Cerebellar cortex (tissue), 1 donor: Measurements from ENCODE around the gene ARHGAP25.

Source experiments
- DNase-seq: peaks from one replicate; pipeline ENCODE4 v3.0.0-alpha.2; 2015; ENCODE audit warnings: low spot score

The ARHGAP25 gene

DNA sequence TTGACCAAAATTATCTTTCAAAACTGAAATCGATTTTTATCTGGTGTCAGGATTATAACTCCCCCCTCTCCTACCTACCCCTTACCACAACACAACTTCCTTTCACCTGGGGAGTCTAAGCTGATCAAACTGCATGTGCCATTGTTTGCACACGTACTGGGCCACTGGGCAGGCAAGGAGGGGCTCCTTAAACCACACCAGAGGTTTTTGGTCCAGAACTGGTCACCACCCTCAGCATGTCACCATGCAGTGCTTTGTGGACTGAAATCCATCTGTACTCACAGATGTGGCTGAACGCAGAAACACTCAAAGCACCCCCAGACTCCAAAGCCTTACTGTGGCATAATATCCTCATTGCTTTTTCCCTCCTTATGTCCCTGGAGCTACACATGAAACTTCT, 13.9 kb upstream of the ARHGAP25 start:
- no peak for DNase-seq

DNA sequence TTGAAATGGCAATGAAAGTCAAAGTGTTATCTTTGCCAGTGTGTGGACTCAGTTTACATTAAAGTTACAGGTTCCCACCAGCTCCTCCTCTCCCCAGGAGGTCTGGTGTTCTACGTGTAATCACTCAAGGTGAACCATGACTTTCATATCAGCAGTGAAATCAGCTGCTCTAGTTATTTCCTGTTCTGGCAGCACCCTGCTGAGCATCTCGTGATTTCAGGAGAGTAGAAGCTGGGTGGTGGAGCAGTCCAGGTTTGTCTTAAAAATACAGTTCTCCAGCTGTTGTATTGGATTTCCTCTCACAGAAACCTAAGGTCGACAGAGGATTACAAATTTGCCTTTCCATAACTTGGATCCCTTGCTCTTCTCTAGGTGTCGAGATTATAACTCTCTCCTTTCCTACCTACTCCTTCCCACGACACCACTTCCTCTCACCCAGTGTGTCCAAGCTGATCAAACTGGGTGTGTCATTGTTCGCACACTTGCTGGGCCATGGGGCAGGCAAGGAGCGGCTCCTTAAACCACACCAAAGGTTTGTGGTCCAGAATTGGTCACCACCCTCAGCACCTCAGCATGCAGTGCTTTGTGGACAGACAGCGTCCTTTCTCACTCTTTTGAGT, 13.0 kb upstream of the ARHGAP25 start:
- DNase-seq, result no peak

DNA sequence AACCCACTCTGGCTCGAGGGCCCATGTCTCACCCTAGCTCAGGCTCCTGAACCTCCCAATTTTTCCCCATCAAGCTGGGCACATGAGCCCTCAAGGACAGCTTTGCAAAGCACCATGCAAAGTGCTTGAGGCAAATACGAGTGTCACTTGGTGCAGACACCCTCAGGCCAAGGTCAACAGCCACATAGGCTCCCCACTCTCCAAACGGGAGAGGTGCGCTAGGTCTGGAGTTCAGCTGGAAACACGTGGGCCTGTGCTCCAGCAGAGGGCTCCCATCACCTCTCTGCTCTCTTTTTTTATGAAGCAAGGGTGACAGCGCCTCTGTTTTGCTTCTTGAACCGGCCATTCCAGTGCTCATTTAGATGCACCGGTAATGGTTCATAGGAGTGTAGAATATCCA, 11.9 kb upstream of the ARHGAP25 start:
- no peak for DNase-seq

DNA sequence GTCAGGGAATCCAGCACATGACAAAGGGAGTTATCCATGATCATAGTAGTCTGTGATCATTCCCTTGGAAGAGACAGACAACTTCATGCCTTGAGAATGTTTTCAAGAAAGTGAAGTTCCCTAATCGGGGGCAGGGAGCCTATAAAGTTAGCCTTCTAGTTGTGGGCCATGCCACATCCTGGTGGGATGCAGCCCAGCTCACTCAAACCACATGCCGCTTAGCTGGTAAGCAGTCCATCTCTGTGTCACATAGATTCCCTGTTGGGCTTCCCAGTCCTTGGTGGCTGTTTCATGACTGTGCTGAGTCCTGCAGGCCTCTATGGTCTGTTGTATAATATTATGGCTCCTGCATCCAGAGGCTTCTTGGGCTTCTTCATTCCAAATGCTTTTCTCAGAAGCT, 11.4 kb upstream of the ARHGAP25 start:
- no peak for DNase-seq

DNA sequence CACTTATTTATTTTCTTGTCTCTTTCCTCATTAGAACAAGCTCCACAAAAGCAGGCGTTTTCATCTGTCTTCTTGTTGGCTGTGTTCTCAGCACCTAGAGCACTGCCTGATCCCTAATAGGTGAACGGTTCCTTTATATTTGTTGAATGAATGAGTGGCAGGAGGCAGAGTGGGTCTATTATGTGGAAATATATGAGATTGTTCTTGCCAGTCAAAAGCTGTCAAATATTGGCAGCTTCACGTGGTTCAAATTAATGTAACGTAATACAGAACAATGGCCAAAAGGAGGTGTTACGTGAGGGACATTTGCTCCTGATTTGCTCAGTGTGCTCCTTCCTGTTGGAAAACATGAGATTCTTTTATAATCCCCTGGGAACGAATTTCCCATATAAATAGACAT, 8.5 kb upstream of the ARHGAP25 start:
- DNase-seq, result no peak

DNA sequence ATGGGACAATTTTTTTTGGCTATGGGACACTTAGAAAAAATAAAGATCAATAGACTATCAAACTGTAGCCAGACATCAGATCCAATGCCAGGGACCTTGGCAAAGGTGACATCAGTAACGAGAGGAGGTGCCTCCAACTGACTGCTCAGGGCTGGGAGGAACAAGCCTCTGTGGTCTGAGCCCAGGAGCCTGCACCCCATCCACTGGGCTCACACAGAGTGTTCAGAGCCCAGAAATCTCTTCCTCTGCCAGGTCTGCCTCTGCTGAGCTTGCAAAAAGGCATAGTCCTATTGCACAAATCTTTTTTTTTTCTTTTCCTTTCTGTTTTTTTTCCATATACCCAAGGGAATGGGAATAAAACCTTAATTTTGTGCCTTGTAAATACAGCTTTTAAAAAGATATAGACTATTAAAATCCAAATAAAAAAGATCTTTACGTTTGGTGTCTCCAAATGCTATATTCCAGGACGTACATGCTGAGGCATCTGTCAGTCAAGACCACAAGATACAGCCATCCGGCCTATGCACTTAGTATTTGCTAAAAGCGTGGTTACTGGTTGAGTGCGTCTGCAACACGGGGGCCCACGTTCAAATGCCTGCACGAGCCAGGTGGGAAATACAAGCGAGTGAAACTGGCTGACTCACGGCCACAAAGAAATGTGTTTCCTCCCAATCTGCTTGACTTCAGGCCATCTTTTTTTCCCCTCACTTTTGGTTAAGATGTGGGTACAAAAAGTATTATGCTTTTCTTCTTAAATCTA, 7.8 kb upstream of the ARHGAP25 start:
- DNase-seq, result no peak

DNA sequence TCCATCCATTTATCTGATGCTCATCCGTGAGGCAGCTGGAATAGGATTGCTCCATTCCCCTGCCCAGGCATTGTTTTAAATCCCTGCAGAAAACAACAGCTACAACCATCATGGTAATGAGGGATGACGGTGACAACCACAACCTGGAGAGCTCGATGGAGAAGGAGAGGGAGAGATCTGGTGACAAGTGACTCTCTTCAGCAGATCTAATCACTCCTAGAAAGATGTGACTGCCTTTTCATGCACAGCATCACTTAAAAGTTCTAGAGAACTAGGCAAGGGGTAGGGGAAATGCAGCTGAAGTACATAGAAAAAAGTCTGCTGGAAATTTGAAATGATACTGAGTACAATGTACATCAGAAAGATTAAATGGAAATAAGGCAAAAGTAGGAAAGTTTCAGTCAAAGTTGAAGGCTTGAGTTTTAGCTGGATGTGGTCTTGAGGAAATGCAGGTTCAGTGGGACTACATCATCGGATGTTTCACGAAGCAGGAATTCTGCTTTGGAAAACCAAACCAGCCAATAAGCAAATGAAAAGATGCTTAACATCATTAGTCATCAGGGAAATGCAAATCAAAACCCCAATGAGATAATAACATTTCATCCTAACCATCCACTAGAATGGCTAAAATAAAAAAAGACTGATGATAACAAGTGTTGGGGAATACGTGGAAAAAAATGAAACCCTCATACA, 6.8 kb upstream of the ARHGAP25 start:
- no peak for DNase-seq

DNA sequence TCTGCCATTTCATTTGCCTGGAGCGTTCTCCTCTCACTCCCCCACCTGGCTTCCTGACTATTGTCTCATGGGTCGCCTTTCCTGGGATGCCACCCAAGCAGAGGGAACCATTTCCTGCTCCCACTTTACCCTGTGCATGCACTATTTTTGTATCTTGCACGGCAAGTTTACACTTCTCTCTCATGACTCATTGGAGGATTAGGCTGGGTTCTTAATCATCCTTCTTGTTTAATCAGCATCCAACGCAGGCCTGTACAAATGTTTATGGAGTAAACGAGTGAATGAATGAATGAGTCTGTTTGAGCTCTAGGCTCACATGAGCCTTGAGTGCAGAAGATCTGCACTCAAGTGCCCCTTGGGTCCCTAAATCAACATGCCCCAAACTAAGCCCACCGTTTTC, 3.8 kb upstream of the ARHGAP25 start:
- no peak for DNase-seq

DNA sequence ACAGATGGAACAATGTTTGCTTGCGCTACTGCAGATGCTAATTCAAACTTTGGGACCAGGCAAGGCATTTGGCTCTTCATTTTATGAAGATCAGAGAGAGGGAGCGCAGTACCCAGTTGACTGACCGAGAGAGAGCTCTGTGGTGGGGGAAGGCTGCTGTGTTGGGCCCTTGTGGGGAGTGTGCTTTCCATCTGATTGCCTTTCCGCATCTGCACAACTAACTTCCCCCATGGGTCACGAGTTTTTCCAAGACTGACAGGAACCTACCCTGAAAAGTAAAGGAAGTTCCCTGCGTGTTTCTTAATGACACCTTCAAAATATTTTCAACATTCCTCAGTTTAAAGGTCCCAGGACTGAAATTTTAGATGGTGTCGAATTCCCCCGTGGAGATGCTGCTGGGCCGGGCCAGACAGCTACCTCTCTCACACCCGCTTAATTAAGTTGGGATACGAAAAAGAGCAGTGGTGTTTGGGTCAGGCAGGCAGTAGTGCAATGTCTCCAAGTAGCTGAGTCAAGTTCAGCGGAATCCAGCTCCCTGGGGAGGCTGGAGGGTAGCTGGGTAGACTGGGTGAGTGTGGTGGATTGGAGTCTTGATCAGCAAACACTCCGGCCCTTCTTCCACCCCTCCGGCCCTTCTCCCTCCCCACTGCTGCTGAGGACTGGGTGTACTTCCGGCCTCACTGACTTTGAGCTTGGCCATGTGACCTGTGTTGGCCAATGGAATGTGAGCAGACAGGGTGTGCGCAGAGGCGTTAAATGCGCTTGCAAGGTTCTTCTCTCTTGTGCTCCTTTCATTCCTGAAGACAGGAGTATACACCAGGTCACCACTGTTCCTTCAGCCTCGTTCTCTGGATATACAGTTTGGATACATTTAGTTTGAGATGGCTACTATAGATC, 2.3 kb upstream of the ARHGAP25 start:
- DNase-seq, result no peak

DNA sequence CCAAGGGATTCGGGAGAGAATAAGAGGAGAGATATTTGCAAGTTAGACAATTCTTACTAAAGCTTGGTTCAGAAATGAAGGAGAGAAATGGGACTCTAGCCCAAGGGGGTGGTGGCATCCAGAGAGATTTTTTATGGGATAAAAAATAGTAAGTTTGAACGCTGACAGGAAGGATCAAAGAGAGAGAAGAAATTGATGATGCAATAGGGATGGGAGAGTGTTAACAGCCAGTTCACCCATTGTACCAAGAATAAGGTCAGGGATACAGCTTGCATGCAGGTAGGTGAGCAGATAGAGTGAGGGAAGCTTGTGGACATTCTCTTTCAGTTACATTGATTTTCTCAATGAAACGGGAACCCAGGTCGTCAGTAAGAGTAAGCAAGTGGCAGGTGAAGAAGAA, 1.2 kb upstream of the ARHGAP25 start:
- no peak for DNase-seq

DNA sequence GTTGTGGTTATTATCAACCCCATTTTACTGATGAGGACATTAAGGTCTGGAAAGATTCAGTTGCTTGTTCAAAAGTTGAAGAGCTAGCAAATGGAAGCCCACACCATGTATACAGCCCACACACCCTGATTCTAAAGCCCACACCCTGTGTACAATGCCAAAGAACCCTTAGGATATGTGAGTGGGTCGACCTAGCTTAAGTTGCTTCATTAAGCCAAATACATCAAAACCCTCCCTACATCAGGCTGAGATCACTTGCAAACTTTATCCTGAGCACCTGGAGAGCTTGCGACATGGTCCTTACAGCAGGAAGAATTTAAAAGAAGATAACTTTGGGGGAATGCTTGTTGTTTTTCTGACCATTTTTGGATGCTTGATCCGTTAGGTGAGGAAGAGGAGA, 435 bp upstream of the ARHGAP25 start:
- DNase-seq, result no peak

DNA sequence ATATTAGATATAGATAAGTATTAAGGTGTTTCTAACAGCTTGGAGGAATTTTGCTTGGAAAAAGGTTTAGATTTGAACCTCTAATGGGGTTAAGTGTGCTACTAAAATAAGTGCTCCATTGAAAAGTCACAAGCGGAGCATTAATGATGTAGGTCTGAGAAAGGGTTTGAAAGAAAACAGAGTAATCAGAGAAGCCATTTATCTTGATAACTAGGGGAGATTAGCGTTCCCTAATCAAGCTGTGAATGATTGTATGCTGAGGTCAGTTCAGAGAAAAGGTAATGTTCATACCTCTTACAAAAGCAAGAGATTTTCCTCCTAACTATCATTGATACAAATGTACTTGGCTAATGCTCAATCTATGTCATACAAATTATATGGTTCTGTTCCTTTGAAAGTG, 1.5 kb downstream of the ARHGAP25 start:
- DNase-seq, result no peak

DNA sequence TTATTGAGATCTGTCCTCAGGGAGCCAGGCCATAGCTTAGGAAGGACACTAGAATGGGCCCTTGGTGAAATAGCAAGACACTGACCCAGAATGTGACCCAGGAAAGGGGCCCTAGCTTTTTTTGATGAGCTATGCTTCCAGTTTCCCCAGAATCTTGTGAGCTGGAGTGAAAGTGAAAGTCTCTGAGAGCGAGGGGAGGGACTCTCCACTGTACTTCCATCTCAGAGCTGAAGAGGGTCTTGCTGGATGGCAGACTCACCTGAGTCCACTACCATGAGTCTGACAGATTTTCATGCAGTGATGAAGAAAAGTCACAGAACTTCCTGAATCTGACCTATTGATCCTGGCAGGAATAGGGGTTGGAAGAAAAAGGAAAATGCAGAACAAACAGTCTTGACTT, 3.1 kb downstream of the ARHGAP25 start:
- no peak for DNase-seq

DNA sequence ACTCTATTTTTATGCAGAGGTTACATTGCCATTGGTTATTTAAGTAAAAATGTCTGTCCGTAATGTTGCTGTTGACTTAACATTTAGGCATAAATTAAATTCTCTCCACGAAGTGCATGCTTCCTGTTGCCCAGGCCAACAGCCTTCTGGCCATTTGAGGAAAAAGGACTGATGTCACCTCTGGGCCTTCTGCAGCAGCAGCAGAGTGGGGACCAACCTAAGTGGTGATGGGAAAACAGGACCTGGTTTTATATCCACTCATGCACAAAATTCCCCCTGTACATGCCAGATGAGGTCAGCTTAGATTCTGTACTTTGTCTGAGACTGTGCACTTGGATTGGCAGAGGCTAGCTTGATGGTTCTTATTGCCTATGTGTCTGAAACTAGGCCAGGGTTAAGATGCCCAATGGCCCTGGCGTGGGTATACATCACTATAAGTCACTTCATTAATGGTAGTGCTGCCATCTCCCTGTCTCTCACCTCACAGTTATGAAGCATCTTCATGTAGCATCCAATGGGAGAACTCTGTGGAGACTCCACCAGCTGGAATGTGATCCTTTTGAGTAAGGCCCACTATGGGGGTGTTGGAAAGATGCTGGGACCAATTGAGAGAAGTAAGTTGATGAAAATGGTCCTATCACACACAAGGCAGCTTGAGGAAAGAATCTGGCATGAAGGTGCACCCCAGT, 4.4 kb downstream of the ARHGAP25 start:
- no peak for DNase-seq

DNA sequence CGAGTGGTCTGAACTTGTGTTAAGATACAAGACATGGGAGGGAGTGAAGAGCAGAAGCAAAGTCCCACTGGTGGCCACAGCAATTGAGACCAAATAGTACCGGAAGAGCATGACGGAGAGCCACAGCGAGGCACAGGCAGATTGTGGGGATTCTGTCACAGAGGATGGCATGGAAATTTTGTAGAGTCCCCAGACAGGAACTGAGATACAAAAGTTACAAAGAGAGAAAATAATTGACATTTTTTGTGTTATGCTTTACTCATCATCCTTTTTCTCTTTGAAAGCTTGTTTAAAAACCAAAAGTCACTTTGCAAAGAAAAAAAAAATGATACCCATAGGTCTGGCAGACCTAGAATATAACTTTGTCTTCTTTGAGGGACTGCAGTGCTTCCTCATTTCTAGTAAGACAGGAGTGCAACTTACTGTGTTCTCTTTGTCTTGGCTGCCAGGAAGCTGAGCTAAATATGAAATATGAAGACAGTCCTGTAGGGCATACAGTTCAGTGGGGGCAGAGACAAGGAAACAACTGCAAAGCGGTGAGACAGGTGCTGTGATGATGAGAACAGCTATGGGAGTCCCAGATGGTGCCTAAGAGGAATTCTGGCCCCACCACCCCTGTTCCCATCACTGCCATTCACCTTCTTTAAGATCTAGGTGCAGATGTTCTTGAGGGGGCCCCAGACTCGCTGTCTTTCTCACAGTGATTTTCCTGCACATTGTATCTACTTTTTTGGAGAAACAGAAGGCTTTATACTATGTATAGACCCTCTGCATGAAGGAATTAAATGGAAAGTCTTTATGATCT, 5.2 kb downstream of the ARHGAP25 start:
- no peak for DNase-seq

DNA sequence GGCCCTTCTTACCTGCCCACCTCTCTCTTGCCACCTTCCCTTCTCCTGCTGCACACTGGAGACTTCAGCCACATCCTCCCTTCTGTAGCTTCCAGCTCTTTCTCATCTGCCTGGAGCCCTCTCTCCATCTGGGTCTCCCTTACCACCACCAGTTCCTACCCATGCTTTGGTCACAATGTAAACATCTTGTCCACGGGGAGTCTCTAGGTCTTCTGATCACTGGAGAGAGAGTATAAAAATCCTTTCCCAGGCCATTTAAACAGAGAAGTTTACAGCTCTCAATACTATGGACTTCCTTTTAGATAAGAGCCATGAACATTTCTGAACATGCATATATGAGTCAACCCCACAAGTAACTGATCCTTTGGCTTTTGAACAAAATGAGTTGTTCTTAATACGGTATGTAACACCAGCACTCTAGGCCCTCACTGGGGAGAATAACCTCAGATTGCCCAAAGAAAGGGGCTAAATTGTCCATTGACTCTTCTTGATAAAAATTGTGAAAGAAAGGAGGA, 5.8 kb downstream of the ARHGAP25 start:
- no peak for DNase-seq

DNA sequence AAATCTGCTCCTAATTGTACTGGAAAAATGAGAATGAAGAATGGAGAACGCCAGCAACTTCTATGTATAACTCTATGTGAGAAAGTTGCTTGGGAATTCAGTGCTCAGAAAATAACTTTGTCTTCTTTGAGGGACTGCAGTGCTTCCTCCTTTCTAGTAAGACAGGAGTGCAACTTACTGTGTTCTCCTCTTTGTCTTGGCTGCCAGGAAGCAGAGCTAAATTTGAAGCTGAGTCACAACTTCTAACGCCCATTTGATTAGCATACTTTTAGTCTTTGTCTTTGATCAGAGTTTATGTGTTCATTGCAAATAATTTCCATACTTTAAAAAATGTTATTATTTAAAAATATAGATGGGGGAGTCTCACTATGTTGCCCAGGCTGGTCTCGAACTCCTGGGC, 6.6 kb downstream of the ARHGAP25 start:
- no peak for DNase-seq

DNA sequence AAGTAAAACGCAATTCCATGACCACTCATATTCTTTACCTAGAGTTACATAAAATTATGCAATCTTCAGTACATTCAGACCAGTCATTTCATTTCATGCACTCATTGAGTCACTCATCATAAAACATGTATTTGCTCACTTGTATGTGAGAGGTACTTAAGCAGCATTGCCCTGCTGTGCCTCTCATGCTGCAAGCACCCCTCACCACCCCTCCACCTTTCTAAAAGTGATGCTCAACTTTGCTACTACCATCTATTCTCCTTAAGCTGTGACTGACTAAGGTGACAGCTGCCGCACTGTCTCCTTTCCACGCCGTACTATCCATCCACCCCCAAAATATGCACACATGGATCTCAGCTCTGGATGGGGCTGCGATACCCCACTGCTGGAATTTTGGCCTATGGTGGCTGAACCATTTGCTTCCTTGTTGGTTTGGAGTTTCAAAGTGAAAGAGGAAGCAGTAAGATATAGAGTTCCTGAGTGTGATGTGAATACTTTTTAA, 7.2 kb downstream of the ARHGAP25 start:
- DNase-seq, result no peak

DNA sequence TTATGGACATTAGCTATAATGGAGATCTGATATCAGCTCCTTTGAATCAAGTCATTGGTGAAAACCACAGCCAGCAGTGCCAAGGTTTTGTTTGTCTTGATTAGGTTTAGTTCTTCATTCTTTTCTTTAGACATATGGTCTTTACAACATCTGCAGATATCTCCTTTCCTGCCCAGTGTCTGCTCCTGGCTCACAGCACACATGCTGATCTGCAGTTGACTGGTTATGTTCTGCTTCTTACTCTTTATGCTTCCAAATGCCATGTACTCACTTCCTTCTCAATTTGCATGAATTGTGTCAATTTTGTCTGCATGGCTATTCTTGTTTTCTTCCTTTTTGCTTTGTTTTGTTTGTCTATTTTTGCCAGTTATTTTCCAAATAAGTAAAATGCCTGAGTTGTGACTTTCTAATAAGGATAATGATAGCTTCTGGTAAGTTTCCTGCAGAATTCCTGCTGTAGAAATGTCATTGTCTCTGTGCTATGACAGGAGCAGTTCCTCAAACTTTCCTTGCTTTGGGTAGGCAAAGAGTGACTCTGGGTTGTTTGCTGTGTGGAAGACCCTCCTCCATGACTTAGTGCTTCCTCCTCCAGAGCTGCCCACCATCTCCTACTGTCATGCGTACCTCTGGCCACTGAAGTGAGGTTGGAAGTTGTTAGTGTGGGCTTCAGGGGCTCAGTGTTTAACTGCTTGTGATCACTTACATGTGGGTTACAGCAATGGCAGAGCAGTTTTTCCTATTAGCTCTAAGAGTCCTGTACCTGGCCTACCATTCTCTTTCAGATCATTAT, 8.2 kb downstream of the ARHGAP25 start:
- no peak for DNase-seq

DNA sequence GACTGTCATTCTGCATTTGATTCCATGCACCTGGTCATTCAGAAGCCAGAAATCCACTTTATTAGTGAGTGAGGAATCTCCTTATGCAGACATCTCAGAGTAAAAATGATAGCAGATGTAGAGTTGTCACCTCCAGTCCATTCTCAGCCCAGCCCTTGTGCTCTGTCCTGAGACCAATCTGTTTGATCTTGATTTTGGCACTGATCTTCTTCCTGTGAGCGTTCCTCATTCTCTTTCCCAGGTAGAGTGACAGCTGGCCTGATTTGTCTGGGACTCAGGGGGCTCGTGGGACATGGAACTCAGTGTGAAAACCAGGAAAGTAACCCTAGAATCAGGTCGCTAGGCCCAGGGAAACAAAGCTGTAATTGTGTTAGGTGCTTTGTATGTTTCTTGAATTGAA, 8.9 kb downstream of the ARHGAP25 start:
- DNase-seq, result peak; percentile 28
